MV-4-11 (cell line): ENCODE data around the gene DPP6.

Source experiments
- DNase-seq: peaks from one replicate; lab custom pipeline; 2025; lab: John Stamatoyannopoulos, UW

Gene DPP6

DNA sequence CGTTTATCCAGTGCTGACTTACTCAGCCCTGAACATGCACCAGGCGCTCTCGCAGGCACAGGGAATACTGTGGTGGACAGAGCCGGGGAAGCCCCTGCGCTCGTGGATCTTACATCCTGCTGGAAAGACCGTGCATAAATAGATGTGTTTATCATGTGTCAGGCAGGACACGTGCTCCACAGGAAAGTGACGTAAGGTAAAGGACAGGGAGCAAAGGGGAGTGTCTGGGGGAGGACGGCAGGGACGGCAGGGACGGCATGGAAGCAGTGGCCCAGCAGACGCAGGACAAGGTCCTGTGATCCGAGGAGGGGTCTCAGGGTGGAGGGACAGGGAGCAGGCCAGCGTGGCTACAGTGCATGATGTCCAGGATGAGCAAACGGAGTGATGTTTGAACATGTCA lies 540.2 kb downstream of the DPP6 start:
- no peak for DNase-seq

DNA sequence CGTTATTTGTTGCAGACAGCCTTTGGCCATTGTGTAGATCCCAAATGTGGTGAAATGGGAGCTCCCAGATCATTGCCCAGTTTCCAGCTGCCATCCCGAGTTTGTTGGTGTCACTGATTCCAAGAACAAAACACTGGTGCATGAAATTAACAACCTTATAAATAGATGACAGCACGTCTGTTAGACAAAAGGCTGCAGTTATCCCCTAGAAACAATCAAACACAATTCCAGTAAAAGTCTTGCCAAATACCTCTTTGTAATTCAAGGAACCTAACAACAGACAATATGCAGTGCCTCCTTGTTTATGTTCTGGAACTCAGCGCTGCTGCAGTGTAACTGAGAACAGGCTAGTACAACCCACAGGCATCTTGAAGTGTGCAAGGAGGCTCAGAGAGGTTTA lies 546.2 kb downstream of the DPP6 start:
- no peak for DNase-seq

DNA sequence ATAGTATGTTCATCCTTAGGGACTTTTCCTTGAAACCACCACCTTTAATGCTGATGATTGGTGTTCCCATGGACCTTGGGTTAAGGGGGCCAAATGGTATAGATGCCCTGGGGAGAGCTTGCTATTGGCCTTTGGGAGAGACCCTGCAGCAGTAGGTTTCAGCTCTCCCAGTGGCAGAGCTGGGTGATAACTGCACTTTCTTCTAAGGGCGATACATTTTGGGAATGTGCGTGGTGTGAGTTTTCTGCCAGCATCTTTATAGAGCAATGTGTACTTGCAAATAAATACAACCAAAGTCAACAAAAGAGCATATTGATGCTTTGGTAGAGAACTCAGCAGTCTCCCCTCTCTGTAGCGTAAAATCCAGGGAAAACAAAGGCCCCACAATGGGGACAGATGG lies 546.7 kb downstream of the DPP6 start:
- DNase-seq: no peak

GRCh38 chr7:154610903-154611302 lies 558.7 kb downstream of the DPP6 start:
- DNase-seq: no peak

- no peak for DNase-seq
Observed at GRCh38 chr7:154613811-154614210, 561.6 kb downstream of the DPP6 start.

GRCh38 chr7:154620141-154620755 lies 568.0 kb downstream of the DPP6 start:
- DNase-seq: no peak

GRCh38 chr7:154623399-154623798 lies 571.2 kb downstream of the DPP6 start:
- no peak for DNase-seq

- DNase-seq: no peak
Observed at GRCh38 chr7:154627646-154628290, 575.6 kb downstream of the DPP6 start.

GRCh38 chr7:154628556-154628955 lies 576.4 kb downstream of the DPP6 start:
- DNase-seq: no peak

GRCh38 chr7:154631162-154631561 lies 579.0 kb downstream of the DPP6 start:
- no peak for DNase-seq

GRCh38 chr7:154633641-154634040 lies 581.4 kb downstream of the DPP6 start:
- peak; percentile 4 for DNase-seq

DNA sequence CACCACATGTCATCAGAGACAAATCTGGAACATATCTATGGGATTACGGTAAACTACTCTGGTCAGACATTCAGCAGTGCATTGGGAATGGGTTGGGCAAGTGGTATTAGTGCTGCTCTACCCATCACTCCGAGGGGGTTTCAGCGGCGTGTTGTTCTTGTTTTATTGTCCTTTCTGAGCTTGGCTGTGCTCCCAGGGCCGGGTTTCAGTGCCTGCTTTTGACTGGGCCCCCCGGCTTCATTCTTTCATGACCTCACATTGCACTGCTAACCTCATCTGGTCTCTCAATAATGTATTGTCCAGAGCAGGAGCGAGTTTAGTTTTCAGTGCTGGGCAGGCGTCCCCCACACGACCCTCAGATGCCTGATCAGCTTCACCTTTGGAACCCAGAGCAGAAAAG lies 586.1 kb downstream of the DPP6 start:
- DNase-seq: no peak

DNA sequence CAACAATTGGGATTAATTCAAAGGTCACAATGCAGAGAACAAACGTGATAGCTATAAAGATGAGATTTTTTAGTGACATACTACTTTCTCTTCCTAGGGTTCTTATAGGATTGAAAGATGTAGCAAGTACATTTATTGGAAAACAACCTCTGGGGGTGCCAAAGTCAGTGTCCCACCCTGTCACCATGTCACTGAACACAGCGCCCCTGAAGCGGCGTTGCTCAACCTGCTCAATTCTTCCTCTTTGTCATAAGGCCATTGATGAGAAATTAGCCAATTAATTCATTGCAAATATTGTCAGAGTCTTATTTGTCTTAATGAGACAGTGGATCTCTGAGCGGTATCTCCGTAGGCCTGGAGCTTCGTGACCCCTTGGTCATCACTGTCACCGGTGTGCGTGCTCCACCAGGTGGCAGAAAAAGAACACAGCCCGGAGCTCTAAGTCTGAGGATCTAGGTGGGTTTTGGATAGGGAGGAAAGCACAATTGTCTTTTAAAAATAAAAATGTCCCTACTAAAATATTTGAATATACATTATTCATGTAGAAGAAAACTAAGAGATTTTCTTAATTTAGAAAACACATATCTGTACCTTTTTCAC lies 588.2 kb downstream of the DPP6 start:
- DNase-seq: no peak

DNA sequence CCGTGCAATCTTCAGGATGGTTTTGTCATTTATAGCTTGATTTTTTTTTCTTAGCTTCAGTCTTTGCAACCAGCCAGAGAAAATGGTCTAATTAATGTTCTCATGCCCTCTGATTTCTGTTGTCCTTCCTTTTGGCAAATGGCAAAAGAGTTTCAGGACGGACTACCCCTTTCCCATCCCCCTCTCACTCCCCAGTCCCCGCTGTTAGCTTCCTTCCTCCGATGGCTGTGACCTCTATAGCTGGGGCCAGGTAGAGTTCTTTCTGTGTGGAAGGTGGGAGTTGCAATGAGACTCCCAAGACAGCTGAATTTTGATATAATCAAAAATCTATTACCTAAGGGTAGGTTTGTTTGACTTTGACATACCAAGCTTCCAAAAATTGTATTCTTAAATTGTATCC lies 588.7 kb downstream of the DPP6 start:
- no peak for DNase-seq

- DNase-seq: no peak
Observed at GRCh38 chr7:154644366-154644765, 592.2 kb downstream of the DPP6 start.

DNA sequence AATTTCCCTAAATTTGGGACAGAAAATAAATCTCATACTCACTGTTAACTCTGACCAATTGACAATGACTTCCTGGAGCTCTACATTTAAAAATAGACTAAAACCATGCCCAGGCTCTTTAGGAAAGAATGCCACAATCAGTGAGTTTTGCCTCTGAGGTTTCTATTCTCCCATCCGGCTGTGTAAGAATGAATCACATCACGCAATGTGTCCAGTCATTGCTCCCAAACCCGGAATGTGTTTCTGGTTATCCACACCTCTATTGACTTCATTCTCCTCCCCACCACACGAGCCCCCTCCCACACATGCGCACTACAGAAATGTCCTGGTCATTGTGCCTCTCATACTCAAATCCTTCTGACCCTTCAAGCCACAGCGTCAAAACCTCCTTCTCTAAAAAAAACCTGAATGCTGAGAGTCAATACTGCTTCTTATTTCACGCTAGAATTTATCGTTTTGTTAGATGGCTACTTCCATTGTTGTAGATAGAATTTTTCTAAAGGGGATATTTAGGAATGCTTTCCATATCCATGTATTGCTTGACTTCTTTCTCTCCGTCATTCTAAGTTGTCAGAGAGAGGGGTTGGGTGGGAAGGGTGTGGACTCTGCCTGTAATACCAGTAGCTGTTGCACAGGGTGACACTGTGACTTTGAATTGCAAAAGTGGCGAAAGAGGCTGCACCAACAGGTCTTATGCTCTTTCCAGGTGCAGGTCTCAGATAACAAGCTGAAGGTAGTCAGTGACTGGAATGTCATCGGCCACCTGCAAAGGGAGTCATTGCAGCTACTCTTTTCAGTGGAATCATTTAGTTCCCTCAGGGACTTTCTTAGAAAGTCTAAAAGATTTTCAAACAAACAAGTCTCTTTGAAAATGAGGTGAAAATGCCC lies 594.2 kb downstream of the DPP6 start:
- DNase-seq: no peak

DNA sequence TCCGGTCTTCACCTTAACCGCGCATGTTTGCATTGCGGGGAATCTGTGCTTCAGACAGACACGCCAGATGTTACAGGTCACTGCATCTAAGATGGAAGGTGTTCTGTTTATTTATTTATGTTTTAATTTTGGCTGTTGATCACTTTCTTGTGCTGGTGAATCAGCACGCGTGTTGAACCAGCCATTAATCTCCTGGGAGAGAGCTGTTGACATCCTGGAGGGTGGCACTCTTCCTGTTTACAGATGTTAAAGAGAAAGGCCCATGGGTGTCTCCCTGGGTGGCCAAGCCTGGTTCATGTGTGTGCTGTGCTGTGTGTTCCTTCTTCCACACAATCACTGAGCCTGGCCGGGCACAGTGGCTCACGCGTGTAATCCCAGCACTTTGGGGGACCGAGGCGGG lies 595.4 kb downstream of the DPP6 start:
- no peak for DNase-seq

GRCh38 chr7:154649015-154649414 lies 596.8 kb downstream of the DPP6 start:
- no peak for DNase-seq

GRCh38 chr7:154649434-154649833 lies 597.2 kb downstream of the DPP6 start:
- no peak for DNase-seq

DNA sequence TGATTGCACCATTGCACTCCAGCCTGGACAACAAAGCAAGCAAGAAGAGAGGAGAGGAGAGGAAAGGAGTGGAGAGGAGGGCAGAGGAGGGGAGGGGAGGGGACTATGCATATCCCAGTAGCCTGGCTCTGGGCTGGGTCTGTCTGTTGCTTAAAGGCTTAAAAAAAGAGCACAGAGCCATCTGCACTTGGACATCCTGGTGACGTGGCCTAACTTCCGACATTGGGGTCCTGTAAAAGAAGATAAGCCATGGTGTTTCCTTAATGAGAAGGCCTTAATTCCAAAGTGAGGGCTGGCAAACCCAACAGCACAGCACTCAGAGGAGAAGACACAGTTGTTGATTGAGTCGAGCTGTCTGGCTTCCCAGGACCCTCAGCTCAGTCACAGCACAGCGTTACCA lies 598.1 kb downstream of the DPP6 start:
- no peak for DNase-seq

- no peak for DNase-seq
Observed at GRCh38 chr7:154651501-154651900, 599.3 kb downstream of the DPP6 start.

DNA sequence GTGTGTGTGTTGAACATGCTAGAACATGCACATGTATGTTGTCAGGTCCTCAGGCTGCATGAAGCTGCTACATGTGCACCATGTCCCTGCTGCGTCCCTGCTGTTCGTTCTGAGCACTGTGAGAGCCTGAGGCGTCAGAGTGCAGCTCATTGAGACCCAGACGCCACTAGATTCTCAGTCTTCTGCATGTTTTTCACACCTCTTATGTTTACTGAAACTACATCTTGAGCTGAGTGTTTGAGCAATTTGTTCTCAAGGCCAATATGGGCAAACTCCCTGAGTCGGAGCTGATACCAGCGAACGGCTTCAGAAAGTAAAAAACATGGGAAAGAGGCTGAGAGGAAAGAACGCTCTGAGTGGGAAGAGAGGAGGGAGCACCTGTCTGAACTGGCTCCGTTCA lies 600.4 kb downstream of the DPP6 start:
- DNase-seq: no peak

DNA sequence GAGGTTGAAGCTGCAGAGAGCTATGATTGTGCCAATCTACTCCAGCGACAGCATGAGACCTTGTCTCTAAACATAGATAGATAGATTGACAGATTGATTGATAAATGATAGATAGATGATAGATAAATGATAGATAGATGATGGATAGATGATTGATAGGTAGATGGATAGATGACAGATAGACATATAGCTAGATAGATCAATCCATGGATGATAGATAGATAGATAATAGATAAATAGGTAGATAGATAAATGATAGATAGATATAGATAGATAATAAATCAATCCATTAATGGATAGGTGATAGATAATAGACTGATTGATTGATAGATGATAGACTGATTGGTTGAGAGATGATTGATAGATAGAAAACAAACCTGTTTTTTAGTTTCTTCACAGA lies 601.1 kb downstream of the DPP6 start:
- DNase-seq: no peak
